GM18517 (cell line): ENCODE measurements around the gene SDHA.
"Not testable (repeated sequence)": the region's sequence is repeated elsewhere in the genome, so short reads cannot be mapped to it uniquely, and the experiment has no call there.

Experiments
- ATAC-seq: cut with Tn5 transposase; IDR thresholded peaks from one replicate; pipeline ENCODE4 v1.9.1; 2021; ENCODE audit warnings: mild to moderate bottlenecking, moderate library complexity; ENCODE audit not compliant: unreplicated experiment

SDHA gene

GRCh38 chr5:251975-252374 is 33.9 kb downstream of the SDHA start:
- ATAC-seq = not testable (repeated sequence)

- ATAC-seq = no peak
Measured at GRCh38 chr5:252546-252945, 34.4 kb downstream of the SDHA start.

- ATAC-seq = not testable (repeated sequence)
Measured at GRCh38 chr5:254322-254721, 36.2 kb downstream of the SDHA start.

GRCh38 chr5:255116-255515 is 37.0 kb downstream of the SDHA start:
- not testable (repeated sequence) for ATAC-seq

- not testable (repeated sequence) for ATAC-seq
Measured at GRCh38 chr5:256347-256746, 38.2 kb downstream of the SDHA start.

GRCh38 chr5:257148-257547 is 39.0 kb downstream of the SDHA start:
- no peak for ATAC-seq

GRCh38 chr5:263275-263974 is 45.3 kb downstream of the SDHA start:
- not testable (repeated sequence) for ATAC-seq

GRCh38 chr5:264338-264737 is 46.2 kb downstream of the SDHA start:
- no peak for ATAC-seq

- ATAC-seq = not testable (repeated sequence)
Measured at GRCh38 chr5:266311-267026, 48.3 kb downstream of the SDHA start.

GRCh38 chr5:267716-268115 is 49.6 kb downstream of the SDHA start:
- ATAC-seq = no peak

GRCh38 chr5:270340-270739 is 52.2 kb downstream of the SDHA start:
- ATAC-seq = no peak

- not testable (repeated sequence) for ATAC-seq
Measured at GRCh38 chr5:271828-272167, 53.7 kb downstream of the SDHA start.

- not testable (repeated sequence) for ATAC-seq
Measured at GRCh38 chr5:273091-273490, 55.0 kb downstream of the SDHA start.

GRCh38 chr5:273491-273890 is 55.4 kb downstream of the SDHA start:
- ATAC-seq = not testable (repeated sequence)

GRCh38 chr5:274346-274745 is 56.2 kb downstream of the SDHA start:
- ATAC-seq = not testable (repeated sequence)

GRCh38 chr5:278646-279045 is 60.5 kb downstream of the SDHA start:
- ATAC-seq = no peak

GRCh38 chr5:279051-279665 is 61.0 kb downstream of the SDHA start:
- not testable (repeated sequence) for ATAC-seq

- ATAC-seq = no peak
Measured at GRCh38 chr5:285991-286557, 68.0 kb downstream of the SDHA start.

GRCh38 chr5:290200-290599 is 72.1 kb downstream of the SDHA start:
- ATAC-seq = not testable (repeated sequence)

- not testable (repeated sequence) for ATAC-seq
Measured at GRCh38 chr5:291345-291744, 73.2 kb downstream of the SDHA start.

GRCh38 chr5:294788-295187 is 76.7 kb downstream of the SDHA start:
- not testable (repeated sequence) for ATAC-seq

GRCh38 chr5:296207-296606 is 78.1 kb downstream of the SDHA start:
- not testable (repeated sequence) for ATAC-seq
